Ureter (tissue), 1 donor: ENCODE measurements around the gene UNK. TPM values are rescaled to one million over a fixed set of nuclear protein-coding genes. Genes with fewer than 3 reads are reported as not detected.
"Not testable (repeated sequence)": the region's sequence is repeated elsewhere in the genome, so short reads cannot be mapped to it uniquely, and the experiment has no call there.

Source experiments
- DNase-seq: peaks from one replicate; pipeline ENCODE4 v3.0.0-alpha.2; 2020; ENCODE audit warnings: low spot score
- total RNA-seq: library from RNA; stranded (reverse); gene quantifications from one replicate; pipeline ENCODE4 v1.2.4, GENCODE V29; 2023
- donor health status: DM: yes; HTN: yes; CAD: no.

UNK gene
- total RNA-seq, 1 donor from 2014 or later = 49.2 TPM

DNA sequence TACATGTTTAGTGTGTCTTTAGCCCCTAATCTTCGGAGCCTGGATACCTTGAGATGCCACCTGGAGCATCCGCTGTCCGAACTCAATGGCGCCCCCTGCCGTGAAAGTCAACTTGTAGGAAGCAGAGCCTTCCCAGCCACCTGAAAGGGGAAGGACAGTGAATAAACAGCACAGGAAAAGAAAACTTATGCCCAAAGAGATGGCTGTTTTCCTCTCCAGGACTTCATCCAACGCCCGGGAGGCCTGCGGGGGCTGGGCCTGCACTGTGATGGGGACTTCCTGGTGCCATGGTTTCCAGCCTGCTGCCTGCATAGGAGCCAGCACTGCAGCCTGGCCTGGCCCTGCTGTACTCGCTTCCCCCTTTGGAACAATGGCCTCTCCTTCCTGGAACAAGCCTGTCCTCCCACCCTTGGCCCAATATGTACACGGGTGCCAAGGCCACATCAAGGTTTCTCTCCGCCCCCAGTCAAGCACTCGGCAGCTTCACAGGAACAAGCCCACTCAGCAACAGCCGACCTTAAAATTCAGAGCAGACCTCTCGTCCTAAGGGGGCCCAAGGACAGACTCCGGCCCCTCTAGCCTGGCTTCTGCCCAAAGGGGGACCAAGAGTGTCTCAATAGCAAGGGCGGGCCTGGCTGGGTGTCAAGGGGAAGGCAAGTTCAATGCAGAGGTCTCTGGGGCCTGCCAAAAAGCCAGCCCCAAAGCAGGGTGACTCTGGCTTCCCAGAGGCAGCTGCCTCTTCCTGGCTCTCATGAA, 64.1 kb downstream of the UNK start:
- peak; percentile 82 for DNase-seq

DNA sequence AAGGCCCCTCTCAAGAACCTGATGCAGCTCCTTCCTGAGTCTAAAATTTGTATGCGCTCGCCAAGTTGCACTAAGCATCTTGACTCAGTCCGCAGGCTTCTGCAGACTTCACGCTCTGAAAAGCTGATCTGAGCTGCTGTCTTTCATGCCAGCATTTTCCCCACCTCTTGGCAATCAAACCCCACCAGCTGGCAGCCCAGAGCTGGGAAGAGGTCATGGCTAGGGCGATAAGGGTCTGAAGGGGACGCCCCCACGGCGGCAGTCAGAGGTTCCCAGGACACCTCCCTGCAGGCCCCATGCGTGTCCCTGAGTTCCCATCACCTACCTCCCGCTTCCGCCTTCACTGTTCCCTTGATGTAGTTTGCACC, 64.7 kb downstream of the UNK start:
- no peak for DNase-seq

DNA sequence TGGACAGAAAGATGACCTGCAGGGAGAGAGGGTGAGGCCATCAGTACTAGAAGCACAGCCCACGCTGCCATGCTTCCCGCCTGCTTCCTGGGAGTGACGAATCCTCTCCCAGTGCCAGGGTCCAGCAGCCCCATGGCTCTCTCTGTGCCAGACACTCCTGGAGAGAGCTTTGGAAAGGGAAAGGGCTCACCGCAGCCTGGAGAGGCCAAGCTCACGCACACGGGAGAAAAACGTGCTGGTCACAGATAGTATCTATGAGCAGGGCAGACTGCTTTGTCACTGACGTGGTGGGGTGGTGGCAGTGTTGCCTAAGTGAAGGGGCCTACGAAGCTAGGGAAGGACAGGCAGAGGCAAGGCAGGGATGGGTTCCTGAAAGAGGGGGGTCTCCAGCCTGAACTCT, 65.1 kb downstream of the UNK start:
- no peak for DNase-seq

DNA sequence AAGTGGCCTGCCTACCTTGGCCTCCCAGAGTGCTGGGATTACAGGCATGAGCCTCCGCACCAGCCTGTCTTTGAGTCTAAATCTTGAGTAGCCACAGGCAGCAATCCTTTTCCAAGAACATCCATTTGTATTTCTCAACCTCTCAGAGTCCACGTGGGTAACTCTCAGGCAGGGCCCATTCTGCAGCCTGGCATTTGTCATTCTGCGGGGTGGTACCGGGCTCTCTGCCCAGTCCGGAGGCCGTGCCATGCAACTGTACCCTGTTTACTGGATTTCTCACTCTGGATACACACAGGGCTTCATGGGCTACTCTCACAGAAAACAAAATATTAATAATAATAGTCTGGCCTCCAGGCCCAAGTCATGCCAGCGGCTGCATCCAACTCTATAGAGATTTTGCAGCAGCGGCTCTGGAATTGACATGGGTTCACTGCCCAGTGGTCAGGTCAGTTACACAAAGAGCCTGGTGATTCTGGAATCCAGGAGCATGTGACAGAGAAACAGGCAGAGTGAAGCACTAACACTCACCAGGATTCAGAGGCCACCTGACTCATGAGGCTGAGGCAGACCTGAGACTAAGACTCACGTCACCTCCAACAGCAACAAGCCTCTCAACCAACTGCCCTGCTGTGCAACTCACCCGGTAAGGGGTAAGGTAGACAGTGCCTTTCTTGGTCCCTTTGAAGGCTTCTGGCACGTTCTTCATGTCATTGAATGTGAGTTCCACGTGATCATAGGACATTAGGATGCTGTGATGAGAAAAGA, 66.5 kb downstream of the UNK start:
- no peak for DNase-seq

DNA sequence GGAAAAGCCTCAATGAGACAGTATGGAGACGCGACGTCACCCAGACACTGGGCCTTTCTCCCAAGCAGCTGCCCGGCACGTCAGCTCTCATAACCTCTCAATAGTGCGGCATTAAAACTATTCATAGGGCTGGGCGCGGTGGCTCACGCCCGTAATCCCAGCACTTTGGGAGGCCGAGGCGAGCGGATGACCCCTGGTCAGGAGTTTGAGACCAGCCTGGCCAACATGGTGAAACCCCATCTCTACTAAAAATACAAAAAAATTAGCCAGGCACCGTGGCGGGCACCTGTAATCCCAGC, 67.0 kb downstream of the UNK start:
- not testable (repeated sequence) for DNase-seq

DNA sequence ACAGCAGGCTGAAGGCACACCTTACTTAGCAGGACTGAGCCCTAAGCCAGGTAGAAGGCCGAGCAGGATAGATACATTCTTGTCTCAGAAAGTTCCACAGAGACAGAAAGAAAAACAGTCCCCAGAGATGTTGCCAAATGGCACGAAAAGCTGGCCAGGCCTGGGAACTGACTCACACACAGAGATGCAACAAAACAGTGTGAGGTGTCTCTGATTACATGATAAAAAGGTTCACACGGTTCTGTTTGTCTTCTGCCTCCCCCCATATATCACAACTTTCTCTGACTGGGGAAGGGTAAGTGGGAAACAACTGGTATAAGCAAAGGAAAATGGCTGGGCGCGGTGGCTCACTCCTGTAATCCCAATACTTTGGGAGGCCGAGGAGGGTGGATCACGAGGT, 68.8 kb downstream of the UNK start:
- no peak for DNase-seq

DNA sequence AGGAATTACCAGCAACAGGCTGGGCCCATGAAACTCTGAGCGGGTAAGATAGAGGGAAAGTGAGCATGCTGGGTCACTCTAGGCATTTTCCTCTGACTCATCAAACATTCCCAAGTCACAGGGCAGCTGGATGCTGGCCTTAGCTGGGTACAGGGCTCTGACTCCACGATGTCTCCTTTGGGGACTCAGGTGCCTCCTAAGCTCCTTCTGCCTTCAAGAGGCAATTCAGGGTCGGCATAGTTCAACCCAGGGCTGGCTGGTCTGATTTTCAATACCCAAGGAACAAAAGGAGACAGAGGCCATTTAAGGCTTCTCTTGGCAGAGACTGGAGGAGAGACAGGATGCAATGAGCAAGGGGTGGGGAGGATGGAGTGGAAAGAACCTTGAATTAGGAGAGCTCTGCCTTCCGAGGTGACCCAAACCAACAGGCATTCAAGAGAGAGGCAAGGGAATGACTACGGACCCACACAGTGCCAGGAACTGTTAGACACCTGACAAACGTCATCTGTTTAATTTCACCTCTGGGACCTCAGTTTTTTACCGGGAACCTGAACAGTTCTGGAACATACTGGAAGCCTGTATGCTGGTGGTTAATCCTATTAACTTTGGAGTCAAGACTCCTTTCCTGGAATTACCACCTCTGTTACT, 69.6 kb downstream of the UNK start:
- no peak for DNase-seq

DNA sequence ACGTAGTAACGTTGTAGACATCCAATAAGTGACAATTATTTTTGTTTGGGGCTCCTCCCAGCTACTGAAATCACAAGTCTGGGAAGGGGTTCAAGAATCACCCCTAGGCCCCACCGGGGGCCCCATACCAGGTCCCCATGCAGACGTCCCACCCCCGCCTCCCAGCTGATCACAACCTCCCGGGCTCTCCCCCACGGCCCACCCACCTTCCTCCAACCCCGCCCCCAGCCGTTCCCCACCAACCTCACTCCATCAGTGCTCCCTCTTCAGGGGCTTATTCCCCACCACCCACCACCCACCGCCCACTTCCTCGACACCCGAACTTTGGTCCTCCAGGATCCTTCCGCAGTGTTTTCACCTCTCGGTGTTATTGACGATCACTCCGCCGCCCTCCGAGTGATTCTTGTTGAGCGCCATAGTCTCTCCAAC, 70.3 kb downstream of the UNK start:
- DNase-seq = peak; percentile 70

DNA sequence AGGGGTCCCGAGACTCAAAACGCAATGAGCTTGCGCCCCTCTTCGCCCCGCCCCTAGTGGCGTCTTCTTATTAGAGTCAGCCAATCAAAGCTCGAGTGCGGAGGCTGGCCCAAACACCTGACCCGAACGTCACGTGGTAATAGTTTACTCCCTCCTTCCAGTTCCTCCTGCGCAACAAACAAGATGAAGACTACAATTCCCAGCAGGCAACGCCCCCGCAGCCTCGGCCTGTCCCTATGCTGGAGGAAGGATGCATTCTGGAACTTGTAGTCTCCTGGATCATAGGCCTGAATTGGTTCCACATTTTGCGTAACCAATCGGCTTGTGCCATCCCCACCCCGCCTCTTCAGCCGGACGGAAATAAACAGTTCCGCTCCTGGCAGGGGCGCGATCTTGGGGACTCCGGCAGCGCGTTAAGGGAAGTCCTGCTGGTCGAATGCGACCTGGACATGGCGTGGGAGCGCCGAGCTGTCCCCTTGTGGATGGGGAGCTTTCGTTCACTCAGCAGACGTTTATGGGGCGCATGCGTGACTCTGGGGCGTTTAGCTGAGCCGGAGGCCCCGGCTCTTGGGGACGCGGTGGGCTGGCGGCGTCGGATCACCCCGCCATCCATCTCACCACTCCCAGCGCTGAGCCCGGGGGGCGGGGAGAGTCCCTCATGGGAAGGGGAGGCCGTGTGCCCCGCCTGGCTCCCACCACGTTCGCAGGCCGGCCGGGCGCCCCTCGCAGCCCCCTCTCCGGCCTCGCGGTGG, 70.9 kb downstream of the UNK start, which contains the start of gene WBP2:
Gene WBP2, minus strand, starts transcription at position 26 of the 752 bp plus-strand sequence. CDS start 38 bp downstream, outside the sequence.
- peak; percentile 99 for DNase-seq

DNA sequence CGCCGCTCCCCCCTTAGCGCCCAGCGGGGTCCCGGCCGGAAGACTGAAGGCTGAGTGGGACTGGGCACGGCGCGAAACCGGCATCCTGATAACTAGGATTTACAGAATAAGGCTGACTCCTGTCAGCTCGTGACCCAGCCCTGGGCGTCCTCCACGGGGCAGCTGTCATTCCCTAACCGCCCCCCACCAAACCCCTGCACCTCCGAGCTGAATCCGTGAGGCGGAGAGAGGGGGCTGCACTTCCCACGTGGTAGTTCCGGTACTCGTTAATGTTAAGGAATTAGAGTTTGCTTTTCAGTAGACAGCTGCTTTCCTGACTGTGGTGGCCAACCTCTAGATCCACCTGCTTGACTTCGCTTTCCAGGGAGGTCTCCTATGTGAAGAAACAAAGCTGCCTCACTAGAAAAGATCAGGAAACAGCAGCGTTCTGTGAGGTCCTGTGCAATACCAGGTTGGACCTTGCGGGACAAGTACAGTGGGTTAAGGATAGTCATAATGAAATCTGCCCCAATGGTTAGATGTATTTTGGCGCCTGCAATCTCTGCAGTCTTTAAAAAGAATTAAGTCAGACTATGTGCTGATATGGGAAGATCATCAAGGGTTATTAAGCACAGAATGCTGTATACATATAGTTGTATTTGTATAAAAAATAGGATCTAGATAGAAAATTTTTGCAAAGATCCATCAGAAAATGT, 71.6 kb downstream of the UNK start:
- peak; percentile 60 for DNase-seq

DNA sequence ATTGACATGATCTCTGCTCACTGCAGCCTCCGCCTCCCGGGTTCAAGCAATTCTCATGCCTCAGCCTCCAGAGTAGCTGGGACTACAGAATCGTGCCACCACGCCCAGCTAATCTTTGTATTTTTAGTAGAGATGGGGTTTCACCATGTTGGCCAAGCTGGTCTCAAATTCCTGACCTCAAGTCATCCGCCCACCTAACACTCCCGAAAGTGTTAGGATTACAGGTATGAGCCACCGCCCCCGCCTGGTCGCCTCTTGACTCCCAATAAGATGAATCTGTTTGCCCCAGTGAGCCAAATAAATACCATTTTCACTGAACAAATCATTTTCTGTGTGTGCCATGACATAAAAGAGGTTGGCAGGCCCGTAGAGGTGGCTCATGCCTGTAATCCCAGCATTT, 74.8 kb downstream of the UNK start:
- not testable (repeated sequence) for DNase-seq

DNA sequence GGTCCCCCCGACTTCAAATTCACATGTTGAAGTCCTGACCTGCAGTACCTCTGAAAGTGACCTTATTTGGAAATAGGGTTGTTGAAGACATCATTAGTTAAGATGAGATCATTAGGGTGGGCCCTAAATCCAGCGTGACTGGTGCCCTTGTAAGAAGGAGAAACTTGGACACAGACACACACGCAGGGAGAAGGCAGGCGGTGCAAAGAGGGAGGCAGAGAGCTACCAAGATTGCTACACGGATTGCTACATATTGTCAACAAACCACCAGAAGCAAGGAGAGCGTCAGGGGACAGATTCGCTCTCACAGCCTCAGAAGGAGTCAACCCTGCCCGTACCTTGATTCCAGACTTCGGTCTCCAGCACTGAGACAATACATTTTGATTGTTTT, 77.3 kb downstream of the UNK start:
- DNase-seq = no peak

DNA sequence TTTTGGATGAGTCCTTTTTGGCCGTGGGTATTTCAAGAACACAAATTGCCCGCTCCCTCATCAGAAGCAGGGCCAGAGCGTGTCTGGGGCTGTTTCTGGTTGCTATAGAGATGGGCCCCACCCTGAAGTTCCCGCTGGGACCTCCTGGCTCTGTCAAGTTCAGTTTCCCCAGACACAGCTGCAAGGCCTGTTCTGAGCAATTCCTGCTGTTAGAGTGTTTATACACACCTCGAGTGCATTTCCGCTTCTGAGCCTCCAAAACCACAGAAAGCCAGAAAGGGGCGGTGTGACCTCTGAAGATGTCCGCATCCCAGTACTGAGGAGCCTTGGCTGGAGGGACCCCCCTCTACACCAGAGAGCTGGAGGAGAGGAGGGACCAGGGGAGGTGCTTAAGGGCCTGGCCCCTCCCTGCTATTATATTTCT, 79.9 kb downstream of the UNK start:
- peak; percentile 78 for DNase-seq

DNA sequence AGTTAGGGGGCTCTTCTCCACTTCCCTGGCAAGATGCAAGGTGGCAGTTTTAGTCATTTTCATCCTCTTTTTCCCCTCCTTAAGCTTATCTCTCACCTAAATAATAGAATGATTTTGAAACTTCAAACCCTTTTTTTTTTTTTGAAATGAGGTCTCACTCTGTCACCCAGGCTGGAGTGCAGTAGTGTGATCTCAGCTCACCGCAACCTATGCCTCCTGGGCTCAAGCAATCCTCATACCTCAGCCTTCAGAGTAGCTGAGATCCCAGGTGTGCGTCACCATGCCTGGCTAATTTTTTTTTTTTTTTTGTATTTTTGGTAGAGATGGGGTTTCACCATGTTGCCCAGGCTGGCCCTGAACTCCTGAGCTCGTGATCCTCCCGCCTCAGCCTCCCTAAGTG, 80.3 kb downstream of the UNK start:
- not testable (repeated sequence) for DNase-seq

DNA sequence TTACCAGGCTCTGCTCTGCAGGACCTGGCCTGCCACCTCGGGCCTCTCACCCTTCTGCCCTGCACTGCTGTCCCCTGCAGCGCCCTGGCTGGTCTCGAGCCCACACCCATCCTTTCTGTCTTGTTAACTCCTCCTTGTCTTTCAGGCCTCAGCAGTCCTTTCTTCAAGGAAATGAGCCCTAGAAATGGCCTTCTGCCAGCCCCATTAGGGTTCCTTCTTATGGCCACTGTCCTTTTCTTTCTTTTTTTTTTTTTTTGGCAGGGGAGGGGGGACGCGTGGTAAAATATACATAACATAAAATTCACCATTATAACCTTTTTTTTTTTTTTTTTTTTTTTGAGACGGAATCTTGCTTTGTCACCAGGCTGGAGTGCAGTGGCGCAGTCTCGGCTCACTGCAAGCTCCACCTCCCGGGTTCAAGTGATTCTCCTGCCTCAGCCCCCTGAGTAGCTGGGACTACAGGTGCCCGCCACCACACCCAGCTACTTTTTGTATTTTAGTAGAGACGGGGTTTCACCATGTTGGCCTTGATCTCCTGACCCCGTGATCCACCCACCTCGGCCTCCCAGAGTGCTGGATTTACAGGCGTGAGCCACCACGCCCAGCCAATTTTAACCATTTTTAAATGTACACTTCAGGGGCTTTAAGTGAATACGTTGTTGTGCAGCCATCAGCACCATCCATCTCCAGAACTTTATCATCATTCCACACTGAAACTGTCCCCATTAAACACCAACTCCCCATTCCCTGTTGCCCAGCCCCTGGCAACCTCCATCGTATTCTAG, 81.0 kb downstream of the UNK start:
- not testable (repeated sequence) for DNase-seq

DNA sequence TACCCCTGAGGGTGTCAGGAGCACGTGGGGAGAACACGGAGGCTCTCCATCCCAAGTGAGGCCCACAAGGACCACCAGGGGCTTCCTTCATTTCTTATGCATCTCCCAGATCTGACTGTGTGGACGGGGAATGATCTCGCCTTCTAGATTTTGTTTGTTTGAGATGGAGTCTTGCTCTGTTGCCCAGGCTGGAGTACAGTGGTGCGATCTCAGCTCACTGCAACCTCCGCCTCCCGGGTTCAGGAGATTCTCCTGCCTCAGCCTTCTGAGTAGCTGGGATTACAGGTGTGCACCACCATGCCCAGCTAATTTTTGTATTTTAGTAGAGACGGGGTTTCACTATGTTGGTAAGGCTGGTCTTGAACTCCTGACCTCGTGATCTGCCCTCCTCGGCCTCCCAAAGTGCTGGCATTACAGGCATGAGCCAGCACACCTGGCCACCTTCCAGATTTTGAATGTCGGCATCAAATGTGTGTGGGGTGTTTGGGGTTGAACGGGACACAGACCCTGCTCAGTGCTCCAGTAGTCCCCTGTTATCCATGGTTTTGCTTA, 84.2 kb downstream of the UNK start:
- not testable (repeated sequence) for DNase-seq

DNA sequence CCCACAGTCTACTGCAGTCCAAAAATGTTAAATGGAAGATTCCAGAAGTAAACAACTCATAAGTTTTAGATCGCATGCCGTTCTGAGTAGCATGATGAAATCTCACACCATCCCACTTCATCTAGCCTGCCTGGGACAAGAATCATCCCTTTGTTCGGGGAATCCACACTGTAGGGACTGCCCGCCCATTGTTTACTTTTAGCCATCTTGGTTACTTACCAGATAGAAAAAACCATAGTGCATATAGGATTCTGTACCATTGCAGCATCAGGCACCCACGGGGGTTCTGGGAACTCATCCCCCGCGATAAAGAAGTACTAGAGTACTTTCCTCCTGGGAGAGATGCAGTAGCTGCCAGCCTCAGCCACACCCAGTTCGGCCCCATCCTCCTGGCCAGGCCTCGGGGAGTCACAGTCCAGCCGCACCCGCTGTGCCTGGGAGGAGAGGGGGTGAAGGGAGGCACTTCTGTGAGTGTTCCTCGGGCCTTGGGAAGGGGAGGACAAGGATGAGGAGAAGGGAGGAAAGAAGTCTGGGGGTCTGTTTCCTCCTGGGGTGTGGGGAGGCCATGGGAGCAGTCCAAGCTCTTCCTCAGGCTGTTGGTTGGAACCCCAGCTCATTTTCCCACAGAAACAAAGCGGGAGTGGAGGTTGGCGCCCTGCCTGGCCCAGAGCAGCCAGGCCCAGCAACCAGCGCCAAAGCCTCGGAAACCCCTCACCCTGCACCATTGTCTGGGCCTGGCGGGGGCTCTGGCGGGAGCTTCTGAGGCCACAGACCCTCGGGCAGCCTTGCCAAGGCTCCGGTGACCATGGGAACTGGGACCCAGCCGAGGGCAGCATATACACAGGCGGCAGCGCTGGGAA, 84.9 kb downstream of the UNK start:
- no peak for DNase-seq

DNA sequence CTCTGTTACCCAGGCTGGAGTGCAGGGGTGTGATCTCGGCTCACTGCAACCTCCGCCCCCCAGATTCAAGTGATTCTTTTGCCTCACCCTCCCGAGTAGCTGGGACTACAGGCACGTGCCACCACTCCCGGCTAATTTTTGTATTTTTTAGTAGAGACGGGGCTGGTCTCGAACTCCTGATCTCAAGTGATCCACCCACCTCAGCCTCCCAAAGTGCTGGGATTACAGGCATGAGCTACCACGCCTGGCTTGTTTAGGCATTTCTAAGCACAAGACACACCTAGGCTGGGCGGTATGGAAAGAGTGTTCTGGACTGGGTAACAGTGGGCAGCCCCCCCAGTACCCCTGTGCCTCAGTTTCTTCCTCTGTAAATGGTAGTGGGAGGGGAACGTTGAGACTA, 85.6 kb downstream of the UNK start:
- not testable (repeated sequence) for DNase-seq
